ENCODE results near the gene TREH. TPM values are rescaled to one million over a fixed set of nuclear protein-coding genes. Genes with fewer than 3 reads are reported as not detected.

TREH gene
- total RNA-seq, 4 donors from 2014 or later: not detected

GRCh38 chr11:118651820-118652219 lies 27.6 kb downstream of the TREH start:
- intact Hi-C loops (cut with DNase I): no loop called here
- DNase-seq (ENCODE audit: extremely low spot score): no peak
- no peaks in the 10 kb centered on the region for H3K27me3 ChIP-seq
- no peak overlapping the region for H3K27ac ChIP-seq (replicated peaks in 1 of 4)
- H3K36me3 ChIP-seq: peaks cover 16 to 100% (median 96%) of the 10 kb centered on the region in 4 donors
- TF ChIP-seq POLR2A (IDR thresholded peaks at IDR 0.05; ENCODE audit: low read depth) (no peak), CTCF (IDR thresholded peaks at IDR 0.05) (no peak), POLR2AphosphoS5 (IDR thresholded peaks at IDR 0.05) (no peak), EP300 (IDR thresholded peaks at IDR 0.05) (no peak)
- 85% methylated on average over 3 of the region's 3 CpGs for WGBS
- no peaks in the 10 kb centered on the region for H3K9me3 ChIP-seq
- H3K4me3 ChIP-seq: no peak overlapping the region
- H3K4me1 ChIP-seq: peaks cover 0 to 15% (median 6%) of the 10 kb centered on the region in 4 donors

GRCh38 chr11:118650366-118650765 lies 29.1 kb downstream of the TREH start:
- H3K27ac ChIP-seq (replicated peaks in 1 of 4): no peak overlapping the region
- intact Hi-C loops (cut with DNase I): no loop called here
- WGBS: 99% methylated on average over 5 of the region's 8 CpGs
- H3K36me3 ChIP-seq: peaks cover 20 to 98% (median 95%) of the 10 kb centered on the region in 4 donors
- TF ChIP-seq EP300 (IDR thresholded peaks at IDR 0.05) (no peak), POLR2AphosphoS5 (IDR thresholded peaks at IDR 0.05) (no peak), CTCF (IDR thresholded peaks at IDR 0.05) (no peak), POLR2A (IDR thresholded peaks at IDR 0.05; ENCODE audit: low read depth) (no peak)
- H3K27me3 ChIP-seq: no peaks in the 10 kb centered on the region
- peaks cover 0 to 18% (median 6%) of the 10 kb centered on the region in 4 donors for H3K4me1 ChIP-seq
- DNase-seq (ENCODE audit: extremely low spot score): no peak
- H3K9me3 ChIP-seq: no peaks in the 10 kb centered on the region
- H3K4me3 ChIP-seq: no peak overlapping the region

GRCh38 chr11:118649941-118650340 lies 29.5 kb downstream of the TREH start:
- peaks cover 24 to 98% (median 95%) of the 10 kb centered on the region in 4 donors for H3K36me3 ChIP-seq
- intact Hi-C loops (cut with DNase I): no loop called here
- peaks cover 0 to 18% (median 6%) of the 10 kb centered on the region in 4 donors for H3K4me1 ChIP-seq
- TF ChIP-seq POLR2AphosphoS5 (IDR thresholded peaks at IDR 0.05): no peak
- no peak for TF ChIP-seq POLR2A (IDR thresholded peaks at IDR 0.05; ENCODE audit: low read depth)
- no peak for TF ChIP-seq CTCF (IDR thresholded peaks at IDR 0.05)
- no peak for TF ChIP-seq EP300 (IDR thresholded peaks at IDR 0.05)
- no peaks in the 10 kb centered on the region for H3K27me3 ChIP-seq
- 96% methylated on average over 10 of the region's 10 CpGs for WGBS
- H3K27ac ChIP-seq (replicated peaks in 1 of 4): no peak overlapping the region
- DNase-seq (ENCODE audit: extremely low spot score): no peak
- H3K9me3 ChIP-seq: no peaks in the 10 kb centered on the region
- H3K4me3 ChIP-seq: no peak overlapping the region

- no peaks in the 10 kb centered on the region for H3K9me3 ChIP-seq
- H3K4me3 ChIP-seq: no peak overlapping the region
- H3K4me1 ChIP-seq: peaks cover 2 to 18% (median 9%) of the 10 kb centered on the region in 4 donors
- 82% methylated on average over 5 of the region's 5 CpGs for WGBS
- no peak for TF ChIP-seq EP300 (IDR thresholded peaks at IDR 0.05)
- TF ChIP-seq CTCF (IDR thresholded peaks at IDR 0.05): no peak
- TF ChIP-seq POLR2AphosphoS5 (IDR thresholded peaks at IDR 0.05): no peak
- TF ChIP-seq POLR2A (IDR thresholded peaks at IDR 0.05; ENCODE audit: low read depth): no peak
- intact Hi-C loops (cut with DNase I): no loop called here
- no peak overlapping the region for H3K27ac ChIP-seq (replicated peaks in 1 of 4)
- no peaks in the 10 kb centered on the region for H3K27me3 ChIP-seq
- DNase-seq (ENCODE audit: extremely low spot score): no peak
- peaks cover 41 to 99% (median 98%) of the 10 kb centered on the region in 4 donors for H3K36me3 ChIP-seq
Observed at GRCh38 chr11:118648291-118648690, 31.2 kb downstream of the TREH start.

- intact Hi-C loops (cut with DNase I): no loop called here
- Histone ChIP-seq H3K27ac (replicated peaks in 1 of 4) (no peak overlapping the region), H3K36me3 (peaks cover 53 to 99% (median 97%) of the 10 kb centered on the region in 4 donors), H3K27me3 (no peaks in the 10 kb centered on the region), H3K4me3 (no peak overlapping the region), H3K4me1 (peaks cover 3 to 9% (median 5%) of the 10 kb centered on the region in 4 donors), H3K9me3 (no peaks in the 10 kb centered on the region)
- no peak for TF ChIP-seq POLR2AphosphoS5 (IDR thresholded peaks at IDR 0.05)
- TF ChIP-seq POLR2A (IDR thresholded peaks at IDR 0.05; ENCODE audit: low read depth): no peak
- TF ChIP-seq EP300 (IDR thresholded peaks at IDR 0.05): no peak
- no peak for TF ChIP-seq CTCF (IDR thresholded peaks at IDR 0.05)
- 73% methylated on average over 3 of the region's 3 CpGs for WGBS
- DNase-seq (ENCODE audit: extremely low spot score): no peak
Observed at GRCh38 chr11:118646393-118646792, 33.1 kb downstream of the TREH start.

Measured in esophagus muscularis mucosa (tissue), 4 donors.